ENCODE results near the gene PPP1R14C. TPM values are rescaled to one million over a fixed set of nuclear protein-coding genes. Genes with fewer than 3 reads are reported as not detected.

PPP1R14C gene
- total and polyA plus RNA-seq, 2 donors (not counting 3 experiments of a cell fraction or from before 2014, with no cell fraction given) = not detected

DNA sequence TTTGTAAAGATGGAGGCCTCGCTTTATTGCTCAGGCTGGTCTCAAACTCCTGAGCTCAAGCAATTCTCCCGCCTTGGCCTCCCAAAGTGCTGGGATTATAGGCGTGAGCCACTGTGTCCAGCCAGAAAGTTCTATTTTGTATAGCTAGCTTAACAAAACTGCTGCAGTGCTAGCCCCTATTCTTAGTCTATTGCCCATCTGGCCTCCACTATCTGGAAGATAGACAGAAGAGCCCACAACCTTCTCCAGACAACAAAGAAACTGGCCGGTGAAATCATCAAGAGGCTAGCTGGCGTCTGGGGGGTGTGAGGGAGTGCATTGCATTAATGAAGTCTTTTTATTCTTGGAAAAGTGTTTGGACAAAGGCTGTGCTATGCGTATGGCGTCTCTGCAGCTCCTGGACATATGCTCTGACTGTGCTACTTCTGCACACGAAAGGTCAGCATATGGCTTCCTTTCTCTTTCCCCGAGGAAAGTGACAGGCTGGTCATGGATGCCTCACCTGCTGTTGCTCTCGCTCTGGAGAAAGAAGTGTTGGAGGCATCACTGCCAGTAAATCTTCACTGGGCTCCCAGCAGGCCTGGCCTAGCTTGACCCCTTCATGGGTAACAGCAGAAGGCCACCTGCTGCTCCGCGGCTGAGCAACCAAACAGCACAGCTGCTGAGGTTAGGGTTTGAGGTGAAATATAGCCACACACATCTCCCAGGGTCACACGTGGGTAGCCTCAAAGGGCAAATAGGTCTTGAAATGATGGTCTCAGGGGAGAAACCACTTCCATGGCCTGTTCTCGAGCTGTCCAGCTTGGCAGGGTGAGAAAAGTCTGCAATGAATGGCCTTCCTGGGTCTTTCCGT, 130.8 kb downstream of the PPP1R14C start:
- dilution Hi-C loops (cut with MboI; ENCODE audit: extremely low pct_ligation_motif_present, low sequenced_read_pairs) (no loop called here), intact Hi-C loops (cut with micrococcal nuclease) (no loop called here)
- Histone ChIP-seq H3K27ac (ENCODE audit: insufficient read depth, low read depth, low read length) (no peak overlapping the region), H3K79me2 (ENCODE audit: control insufficient read depth, insufficient read depth, low read length) (no peaks in the 10 kb centered on the region), H3K36me3 (ENCODE audit: control insufficient read depth in 2 of 2, extremely low read depth in 1 of 2, insufficient read depth in 2 of 2, low read length in 2 of 2) (no peaks in the 10 kb centered on the region), H2AFZ (ENCODE audit: low read depth, low read length) (no peak overlapping the region), H3K9me1 (replicated peaks; ENCODE audit: control insufficient read depth, extremely low read depth, insufficient read depth, low read length) (no peaks in the 10 kb centered on the region), H3K27me3 (ENCODE audit: control insufficient read depth in 2 of 2, insufficient read depth in 2 of 2, low read length in 2 of 2) (peaks cover 0 to 2% of the 10 kb centered on the region in 2 experiments), H3K9me3 (replicated peaks; ENCODE audit: control insufficient read depth, insufficient read depth, low read length) (no peaks in the 10 kb centered on the region), H3K4me2 (ENCODE audit: insufficient read depth, low read length) (no peak overlapping the region), H3K9ac (replicated peaks; ENCODE audit: extremely low read depth, insufficient read depth, low read length) (no peak overlapping the region), H4K20me1 (replicated peaks; ENCODE audit: control insufficient read depth, extremely low read depth, insufficient read depth, low read length) (no peaks in the 10 kb centered on the region), H3K4me1 (ENCODE audit: control insufficient read depth, extremely low read depth, insufficient read depth, low read length) (no peaks in the 10 kb centered on the region), H3K4me3 (replicated peaks in 1 of 3; ENCODE audit: insufficient read depth in 1 of 3, low read depth in 1 of 3, low read length in 3 of 3) (no peak overlapping the region)
- POLR2A ChIA-PET = no interaction called here
- DNase-seq (ENCODE audit: low read depth, low spot score) = no peak
- TF ChIP-seq, protein P1, sequence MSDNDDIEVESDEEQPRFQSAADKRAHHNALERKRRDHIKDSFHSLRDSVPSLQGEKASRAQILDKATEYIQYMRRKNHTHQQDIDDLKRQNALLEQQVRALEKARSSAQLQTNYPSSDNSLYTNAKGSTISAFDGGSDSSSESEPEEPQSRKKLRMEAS (IDR thresholded peaks at IDR 0.05; ENCODE audit: insufficient read depth, insufficient read length) = no peak
- FAIRE-seq = no peak
- CTCF ChIA-PET = interaction anchor here (1.7 kb wide), 1 partner anchor 61 kb away, joined by 6 read pairs; no protein-coding TSS in a partner anchor
- no TSS peak for BruUV-seq (replicated peaks)

DNA sequence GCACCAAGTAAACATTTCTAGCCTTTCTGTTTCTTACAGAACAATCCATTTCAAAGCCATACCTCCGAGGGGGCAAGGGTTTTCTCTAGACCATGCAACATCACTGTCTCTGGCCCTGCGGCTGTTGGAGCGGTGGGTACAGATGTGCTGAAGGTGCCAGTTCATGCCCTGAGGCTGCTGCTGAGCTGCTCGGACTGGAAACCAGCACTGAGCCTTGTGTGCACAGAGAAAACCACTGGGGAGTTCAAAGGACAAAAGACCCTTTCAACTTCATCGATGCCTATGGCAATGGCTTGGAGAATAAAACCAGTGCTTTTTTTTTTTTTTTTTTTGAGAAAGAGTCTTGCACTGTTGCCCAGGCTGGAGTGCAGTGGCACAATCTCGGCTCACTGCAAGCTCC, 132.6 kb downstream of the PPP1R14C start:
- intact Hi-C loops (cut with micrococcal nuclease) = no loop called here
- Histone ChIP-seq H3K9me1 (replicated peaks; ENCODE audit: control insufficient read depth, extremely low read depth, insufficient read depth, low read length) (no peaks in the 10 kb centered on the region), H3K79me2 (ENCODE audit: control insufficient read depth, insufficient read depth, low read length) (no peaks in the 10 kb centered on the region), H4K20me1 (replicated peaks; ENCODE audit: control insufficient read depth, extremely low read depth, insufficient read depth, low read length) (no peaks in the 10 kb centered on the region), H3K4me2 (ENCODE audit: insufficient read depth, low read length) (no peak overlapping the region), H3K36me3 (ENCODE audit: control insufficient read depth in 2 of 2, extremely low read depth in 1 of 2, insufficient read depth in 2 of 2, low read length in 2 of 2) (no peaks in the 10 kb centered on the region), H3K27me3 (ENCODE audit: control insufficient read depth in 2 of 2, insufficient read depth in 2 of 2, low read length in 2 of 2) (peaks cover 3 to 5% of the 10 kb centered on the region in 2 experiments), H3K9ac (replicated peaks; ENCODE audit: extremely low read depth, insufficient read depth, low read length) (no peak overlapping the region), H3K4me3 (replicated peaks in 1 of 3; ENCODE audit: insufficient read depth in 1 of 3, low read depth in 1 of 3, low read length in 3 of 3) (no peak overlapping the region), H3K27ac (ENCODE audit: insufficient read depth, low read depth, low read length) (no peak overlapping the region), H3K9me3 (replicated peaks; ENCODE audit: control insufficient read depth, insufficient read depth, low read length) (no peaks in the 10 kb centered on the region), H3K4me1 (ENCODE audit: control insufficient read depth, extremely low read depth, insufficient read depth, low read length) (no peaks in the 10 kb centered on the region), H2AFZ (ENCODE audit: low read depth, low read length) (no peak overlapping the region)
- TF ChIP-seq EZH2 (IDR thresholded peaks at IDR 0.05; ENCODE audit: borderline replicate concordance, low read depth, low read length, severe bottlenecking) (no peak), FOS (IDR thresholded peaks at IDR 0.05; ENCODE audit: borderline replicate concordance, insufficient read depth, low read length) (no peak), POLR2AphosphoS5 (IDR thresholded peaks at IDR 0.05; ENCODE audit: insufficient read depth, low read depth, low read length) (no peak), MYC (IDR thresholded peaks at IDR 0.05; ENCODE audit: low read depth, low read length) (no peak), GATA2 (IDR thresholded peaks at IDR 0.05; ENCODE audit: insufficient read depth, insufficient read length, low read depth, low read length) (no peak), POLR2A (IDR thresholded peaks at IDR 0.05; ENCODE audit: low read depth, low read length) (no peak), JUN (IDR thresholded peaks at IDR 0.05; ENCODE audit: borderline replicate concordance, insufficient read depth, insufficient read length, low read depth) (no peak)
- TF ChIP-seq, protein P2, sequence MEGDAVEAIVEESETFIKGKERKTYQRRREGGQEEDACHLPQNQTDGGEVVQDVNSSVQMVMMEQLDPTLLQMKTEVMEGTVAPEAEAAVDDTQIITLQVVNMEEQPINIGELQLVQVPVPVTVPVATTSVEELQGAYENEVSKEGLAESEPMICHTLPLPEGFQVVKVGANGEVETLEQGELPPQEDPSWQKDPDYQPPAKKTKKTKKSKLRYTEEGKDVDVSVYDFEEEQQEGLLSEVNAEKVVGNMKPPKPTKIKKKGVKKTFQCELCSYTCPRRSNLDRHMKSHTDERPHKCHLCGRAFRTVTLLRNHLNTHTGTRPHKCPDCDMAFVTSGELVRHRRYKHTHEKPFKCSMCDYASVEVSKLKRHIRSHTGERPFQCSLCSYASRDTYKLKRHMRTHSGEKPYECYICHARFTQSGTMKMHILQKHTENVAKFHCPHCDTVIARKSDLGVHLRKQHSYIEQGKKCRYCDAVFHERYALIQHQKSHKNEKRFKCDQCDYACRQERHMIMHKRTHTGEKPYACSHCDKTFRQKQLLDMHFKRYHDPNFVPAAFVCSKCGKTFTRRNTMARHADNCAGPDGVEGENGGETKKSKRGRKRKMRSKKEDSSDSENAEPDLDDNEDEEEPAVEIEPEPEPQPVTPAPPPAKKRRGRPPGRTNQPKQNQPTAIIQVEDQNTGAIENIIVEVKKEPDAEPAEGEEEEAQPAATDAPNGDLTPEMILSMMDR (IDR thresholded peaks at IDR 0.05; ENCODE audit: extremely low read depth in 1 of 2, insufficient read depth in 1 of 2, low read depth in 1 of 2, low read length in 2 of 2) = no peak
- TF ChIP-seq, protein P1 (IDR thresholded peaks at IDR 0.05; ENCODE audit: insufficient read depth, insufficient read length) = no peak
- ChIA-PET CTCF (no interaction called here), POLR2A (no interaction called here)
- dilution Hi-C loops (cut with MboI; ENCODE audit: extremely low pct_ligation_motif_present, low sequenced_read_pairs) = no loop called here
- no peak for FAIRE-seq
- DNase-seq (ENCODE audit: low read depth, low spot score) = no peak
- BruUV-seq (replicated peaks) = no TSS peak

Measured in endothelial cell of umbilical vein (primary cell).